Activated CD8-positive, alpha-beta memory T cell treated with anti-CD3 and anti-CD28 coated beads for 4 hours (primary cell): ENCODE data around the gene ERBIN.
"Not testable (repeated sequence)": the region's sequence is repeated elsewhere in the genome, so short reads cannot be mapped to it uniquely, and the experiment has no call there.

Experiments used
- DNase-seq, 2 donors: peaks; one replicate each; pipeline ENCODE4 v3.0.0-alpha.2; 2020; ENCODE audit warnings: low read depth in 2 of 2

The ERBIN gene

DNA sequence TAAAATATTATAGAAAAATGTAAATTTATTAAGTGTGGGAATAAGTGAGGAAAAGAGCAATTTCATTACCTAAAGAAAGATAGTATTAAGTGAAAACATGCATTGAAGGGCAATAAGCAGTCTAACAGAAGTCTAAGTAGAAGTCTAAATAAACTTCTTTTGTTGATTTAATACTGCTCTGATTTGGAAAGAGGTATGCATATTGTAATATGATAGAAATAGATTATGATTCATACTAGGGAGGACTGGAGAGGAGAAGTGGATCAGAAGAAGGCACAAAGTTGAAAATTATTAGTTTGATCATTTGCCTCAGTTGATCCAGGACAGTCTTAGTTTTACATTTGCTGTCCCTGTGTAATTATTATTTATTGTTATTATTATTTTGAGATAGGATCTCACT lies 6.6 kb upstream of the ERBIN start:
- no peak for DNase-seq

- DNase-seq, result no peak
These were observed 3.0 kb upstream of the ERBIN start for GRCh38 chr5:65923339-65923738.

- no peak for DNase-seq
These were observed 1.9 kb upstream of the ERBIN start for GRCh38 chr5:65924366-65925043.

- DNase-seq, result peak; percentile 45 to 56
These were observed 1.3 kb upstream of the ERBIN start for GRCh38 chr5:65925044-65925600.

DNA sequence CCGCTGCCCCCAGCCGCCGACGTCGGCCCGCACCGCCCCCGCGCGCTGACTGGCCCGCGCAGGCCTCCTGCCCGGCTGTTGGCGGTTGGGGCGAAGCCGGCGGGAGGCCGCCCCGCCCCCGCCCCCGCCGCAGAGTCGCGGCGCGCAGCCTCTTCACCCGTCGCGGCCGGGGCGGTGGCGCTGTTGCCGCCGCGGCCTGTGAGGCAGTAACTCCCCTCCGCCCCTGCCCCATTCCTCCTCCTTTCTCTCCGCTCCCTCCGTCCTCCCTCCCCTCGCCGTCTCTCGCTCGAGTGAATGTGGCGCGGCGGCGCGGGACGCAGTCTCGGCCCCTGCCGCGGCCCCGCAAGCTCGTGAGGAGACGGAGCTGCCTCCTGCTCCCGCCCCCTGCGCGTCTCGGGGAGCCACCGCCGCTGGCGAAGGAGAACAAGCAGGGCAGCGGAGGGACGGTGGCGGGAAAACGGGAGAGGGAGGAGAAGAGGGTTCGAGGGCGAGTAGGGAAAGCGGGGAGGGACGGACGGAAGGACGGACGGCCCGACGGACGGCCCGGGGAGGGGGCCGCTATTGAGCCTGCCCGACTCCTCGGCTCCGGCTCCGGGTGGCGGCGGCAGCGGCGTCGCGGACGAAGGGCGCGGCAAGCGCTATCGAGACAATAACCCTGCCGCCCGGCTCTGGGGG lies 637 bp upstream of the ERBIN start:
- DNase-seq, result peak; percentile 49 to 55

GRCh38 chr5:65926893-65927292 lies 518 bp downstream of the ERBIN start:
- no peak for DNase-seq

DNA sequence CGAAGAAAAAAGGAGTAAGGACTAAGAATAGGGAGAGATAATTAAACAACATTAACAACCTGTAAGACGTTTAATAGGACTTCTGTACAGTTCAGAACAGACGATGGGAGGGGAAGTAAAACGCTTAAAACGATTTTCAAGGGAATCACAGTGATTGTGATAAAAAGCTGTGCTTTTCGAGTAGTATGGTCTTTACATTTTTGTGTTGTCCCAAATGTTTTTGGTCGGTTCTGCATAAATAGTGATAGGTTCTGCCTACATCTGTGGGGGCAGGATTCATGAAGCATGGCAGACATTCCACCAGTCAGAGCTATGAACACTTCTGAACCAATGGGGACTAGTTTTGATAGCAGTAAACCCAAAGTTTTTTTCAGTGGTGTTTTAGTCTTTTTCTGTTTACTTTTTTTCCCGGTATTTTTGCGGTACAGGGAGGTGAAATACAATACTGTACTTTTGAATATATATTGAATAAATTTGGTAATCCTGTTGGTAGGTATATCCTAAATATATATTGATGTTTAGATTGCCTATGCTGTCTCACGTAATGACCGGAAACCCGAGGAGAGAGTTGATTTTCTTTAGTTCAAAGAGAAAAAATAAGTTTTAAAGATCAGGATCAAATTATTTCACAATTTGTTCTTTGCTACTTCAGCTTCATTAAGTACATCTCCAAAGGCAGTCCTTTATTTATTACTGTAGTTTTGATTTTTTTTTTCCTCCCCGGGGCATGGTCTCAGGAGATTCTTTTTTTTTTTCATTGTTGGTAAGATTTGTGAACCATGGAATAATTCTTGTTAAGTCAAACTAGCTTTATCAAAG lies 1.3 kb downstream of the ERBIN start:
- DNase-seq, result no peak

DNA sequence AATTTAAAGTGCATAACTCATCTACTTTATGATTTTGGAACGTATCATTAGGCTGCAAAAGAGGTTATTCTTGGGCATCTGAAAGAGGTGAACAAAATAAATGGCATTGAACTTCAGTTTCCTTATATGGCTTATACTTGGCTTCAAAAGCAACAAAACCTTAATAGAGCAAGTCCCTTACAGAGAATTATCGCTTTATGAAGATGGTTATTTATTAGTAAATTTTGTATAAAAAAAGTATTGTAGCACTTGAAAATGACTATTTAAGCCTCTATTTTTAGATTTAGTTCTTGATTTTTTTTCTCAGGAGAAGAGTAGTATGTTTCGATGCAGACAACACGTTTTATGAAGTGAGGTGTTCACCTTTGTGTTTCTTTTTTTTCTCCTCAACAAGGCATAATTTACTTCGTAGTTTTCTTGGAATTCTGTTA lies 2.0 kb downstream of the ERBIN start:
- DNase-seq, result no peak

DNA sequence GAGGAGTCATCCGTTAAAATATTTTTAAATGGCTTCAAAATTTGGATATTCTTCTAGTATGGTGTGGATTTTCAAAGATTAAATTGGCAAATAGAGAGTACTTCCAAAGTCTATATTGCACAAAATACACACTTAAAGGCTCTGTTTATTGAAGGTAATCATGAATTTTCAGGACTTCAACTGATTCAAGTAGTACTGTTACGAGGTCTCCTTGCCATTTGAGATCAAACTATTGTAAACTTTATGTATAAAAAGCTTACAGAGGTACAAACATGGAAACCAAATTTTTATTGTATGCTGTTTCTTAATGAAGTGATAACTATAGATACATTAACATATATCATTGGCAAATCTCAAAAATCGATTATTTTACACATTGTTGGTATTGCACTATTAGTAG lies 2.5 kb downstream of the ERBIN start:
- DNase-seq, result no peak

- no peak for DNase-seq
These were observed 6.3 kb downstream of the ERBIN start for GRCh38 chr5:65932676-65933075.

DNA sequence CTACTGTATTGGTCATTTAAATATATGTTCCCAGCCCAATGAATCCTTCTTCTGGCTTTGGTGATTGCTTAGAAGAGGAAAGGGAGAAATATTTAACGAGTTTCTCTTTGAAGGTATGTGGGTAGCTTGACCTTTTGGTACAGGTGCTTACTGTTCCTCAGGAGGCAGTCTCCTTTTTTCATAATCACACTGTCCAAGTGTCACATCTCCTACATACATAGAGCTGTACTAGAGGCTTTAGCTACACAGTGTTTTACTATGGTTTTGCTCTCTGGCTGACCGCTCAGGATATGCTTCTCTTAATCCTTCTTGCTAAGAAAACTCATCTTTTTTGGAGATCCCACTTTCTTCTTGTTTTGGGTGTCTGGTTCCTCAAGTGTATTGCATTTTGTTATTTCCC lies 6.9 kb downstream of the ERBIN start:
- no peak for DNase-seq

- DNase-seq, result no peak
These were observed 11.9 kb downstream of the ERBIN start for GRCh38 chr5:65938256-65938655.

DNA sequence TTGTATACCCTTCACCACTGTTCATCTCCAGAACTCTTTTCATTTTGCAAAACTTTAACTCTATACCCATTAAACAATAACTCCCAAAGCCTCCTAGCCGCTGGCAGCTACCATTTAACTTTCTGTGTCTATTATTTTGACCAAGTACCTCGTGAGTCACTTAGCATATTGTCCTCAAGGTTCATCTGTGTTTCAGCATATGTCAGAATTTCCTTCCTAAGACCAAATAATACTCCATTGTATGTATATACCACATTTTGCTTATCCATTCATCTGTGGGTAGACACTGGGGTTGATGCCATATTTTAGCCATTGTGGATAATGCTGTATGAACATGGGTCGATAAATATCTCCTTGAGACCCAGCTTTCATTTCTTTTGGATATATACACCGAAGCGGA lies 17.4 kb downstream of the ERBIN start:
- DNase-seq, result no peak

GRCh38 chr5:65946198-65946745 lies 19.9 kb downstream of the ERBIN start:
- no peak for DNase-seq

- no peak for DNase-seq
These were observed 21.9 kb downstream of the ERBIN start for GRCh38 chr5:65948115-65948747.

GRCh38 chr5:65951330-65951729 lies 25.0 kb downstream of the ERBIN start:
- DNase-seq, result no peak

DNA sequence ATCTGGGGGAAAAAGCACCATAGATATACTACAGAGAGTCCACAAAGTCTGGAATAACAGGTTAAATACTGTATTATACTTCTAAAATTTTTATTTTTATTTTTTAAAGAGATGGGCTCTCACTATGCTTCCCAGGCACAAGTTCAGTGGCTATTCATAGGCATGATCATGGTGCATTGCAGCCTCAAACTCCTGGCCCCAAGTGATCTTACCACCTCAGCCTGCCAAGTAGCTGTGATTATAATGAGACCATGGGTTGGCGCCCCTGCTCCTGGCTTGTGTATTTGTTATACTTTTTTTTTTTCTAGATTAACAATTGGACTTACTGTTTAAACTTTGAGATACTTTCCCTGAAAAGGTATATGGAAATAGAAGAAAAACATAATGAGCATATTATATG lies 25.9 kb downstream of the ERBIN start:
- no peak for DNase-seq

DNA sequence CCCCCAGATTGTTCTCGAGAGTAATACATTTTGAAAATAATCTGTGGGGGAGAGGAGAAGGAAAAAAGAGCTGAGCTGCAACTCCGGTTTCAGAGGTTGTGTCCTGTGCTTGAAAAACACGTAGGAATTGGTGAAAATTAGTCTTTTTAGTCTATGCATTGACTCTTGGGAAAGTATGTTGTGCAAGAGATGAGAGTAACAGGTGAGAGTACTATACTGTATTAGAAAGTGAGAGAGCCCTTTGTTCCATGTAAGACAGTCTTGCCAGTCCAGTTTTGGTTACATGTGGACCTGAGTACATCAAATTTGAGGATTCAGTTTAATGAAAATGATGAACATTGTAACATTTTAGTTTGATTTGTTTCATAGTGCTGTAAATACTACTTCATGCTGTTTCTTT lies 27.8 kb downstream of the ERBIN start:
- no peak for DNase-seq

DNA sequence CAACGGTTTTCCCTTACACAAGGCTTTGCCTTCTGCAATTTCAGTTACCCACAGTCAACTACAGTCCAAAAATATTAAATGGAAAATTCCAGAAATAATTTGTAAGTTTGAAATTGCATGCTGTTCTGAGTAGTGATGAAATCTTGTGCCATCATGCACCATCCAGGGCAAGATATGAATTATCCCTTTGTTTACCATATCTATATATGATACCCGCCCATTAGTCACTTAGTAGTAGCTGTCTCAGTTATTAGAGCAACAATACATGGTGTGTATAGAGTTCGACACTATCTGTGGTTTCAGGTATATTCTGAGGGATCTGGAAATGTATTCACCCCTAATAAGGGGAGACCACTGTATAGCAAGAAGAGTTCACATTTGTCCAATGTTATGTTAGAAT lies 29.4 kb downstream of the ERBIN start:
- DNase-seq, result no peak

GRCh38 chr5:65957703-65958102 lies 31.3 kb downstream of the ERBIN start:
- not testable (repeated sequence) for DNase-seq

GRCh38 chr5:65961633-65962032 lies 35.3 kb downstream of the ERBIN start:
- DNase-seq, result no peak
